GM19099 (cell line): ENCODE data around the gene FBXL7.

Source experiments
- POLR2A ChIP-seq: IDR thresholded peaks from 3 replicates; pipeline ENCODE4 v1.6.1; 2011; ENCODE audit warnings: low read depth; ENCODE audit not compliant: insufficient read length; ENCODE audit errors: extremely low read depth

Gene FBXL7

GRCh38 chr5:15489571-15490235, 10.3 kb upstream of the FBXL7 start:
- no peak for TF ChIP-seq POLR2A

- TF ChIP-seq POLR2A, result no peak
Measured at GRCh38 chr5:15492545-15492944, 7.4 kb upstream of the FBXL7 start.

- TF ChIP-seq POLR2A, result no peak
Measured at GRCh38 chr5:15493501-15493900, 6.5 kb upstream of the FBXL7 start.

- TF ChIP-seq POLR2A, result no peak
Measured at GRCh38 chr5:15495026-15495425, 5.0 kb upstream of the FBXL7 start.

GRCh38 chr5:15496886-15497285, 3.1 kb upstream of the FBXL7 start:
- no peak for TF ChIP-seq POLR2A

- TF ChIP-seq POLR2A, result no peak
Measured at GRCh38 chr5:15500325-15501001, 483 bp downstream of the FBXL7 start.

- no peak for TF ChIP-seq POLR2A
Measured at GRCh38 chr5:15501091-15501791, 1.3 kb downstream of the FBXL7 start.

GRCh38 chr5:15502208-15502607, 2.2 kb downstream of the FBXL7 start:
- TF ChIP-seq POLR2A, result no peak

- no peak for TF ChIP-seq POLR2A
Measured at GRCh38 chr5:15506146-15506545, 6.2 kb downstream of the FBXL7 start.

GRCh38 chr5:15506897-15507296, 6.9 kb downstream of the FBXL7 start:
- TF ChIP-seq POLR2A, result no peak

- TF ChIP-seq POLR2A, result no peak
Measured at GRCh38 chr5:15510092-15510491, 10.1 kb downstream of the FBXL7 start.

GRCh38 chr5:15510831-15511230, 10.9 kb downstream of the FBXL7 start:
- no peak for TF ChIP-seq POLR2A

GRCh38 chr5:15513431-15513830, 13.5 kb downstream of the FBXL7 start:
- TF ChIP-seq POLR2A, result no peak

GRCh38 chr5:15513911-15514310, 13.9 kb downstream of the FBXL7 start:
- TF ChIP-seq POLR2A, result no peak

GRCh38 chr5:15515229-15515628, 15.2 kb downstream of the FBXL7 start:
- TF ChIP-seq POLR2A, result no peak

GRCh38 chr5:15516486-15516885, 16.5 kb downstream of the FBXL7 start:
- TF ChIP-seq POLR2A, result no peak
